Prostate gland (tissue), 2 donors: ENCODE results near the gene KLF13. TPM values are rescaled to one million over a fixed set of nuclear protein-coding genes. Genes with fewer than 3 reads are reported as not detected.

Source experiments
- DNase-seq: peaks from one replicate; pipeline ENCODE4 v3.0.0-alpha.2; 2019; ENCODE audit warnings: low spot score
- H3K27ac ChIP-seq, 2 donors: fragments of 200-600 bp; sonication (generic); 2 replicates each; pipeline ENCODE4 v1.5.1; 2017 to 2019
- H3K27me3 ChIP-seq: fragments of 200-600 bp; sonication (generic); replicated peaks from 2 replicates; pipeline ENCODE4 v1.5.1; 2019; ENCODE audit not compliant: insufficient read depth
- H3K36me3 ChIP-seq, 2 donors: fragments of 200-600 bp; sonication (generic); 1 replicate in 1 of 2; 2 replicates in 1 of 2; pipeline versions ENCODE4 v1.5.1 to v1.8.1; 2017 to 2019
- H3K4me1 ChIP-seq: fragments of 200-600 bp; sonication (generic); replicated peaks from 2 replicates; pipeline ENCODE4 v1.5.1; 2019
- H3K4me3 ChIP-seq, 2 donors: fragments of 200-600 bp; sonication (generic); 2 replicates each; pipeline ENCODE4 v1.5.1; 2017 to 2019
- H3K9me3 ChIP-seq: fragments of 200-600 bp; sonication (generic); 2 replicates; pipeline ENCODE4 v1.5.1; 2017
- CTCF ChIP-seq, 4 experiments: fragments of 200-600 bp in 2 of 4; fragments of 450-650 bp in 2 of 4; sonication (generic) in 2 of 4; IDR thresholded peaks; 1 replicate in 3 of 4; 2 replicates in 1 of 4; pipeline ENCODE4 v1.5.1; 2016 to 2019; ENCODE audit warnings: antibody characterized with exemption in 4 of 4, mild to moderate bottlenecking in 2 of 4, moderate library complexity in 2 of 4
- POLR2A ChIP-seq: fragments of 450-650 bp; IDR thresholded peaks from one replicate; pipeline ENCODE4 v1.6.1; 2016; ENCODE audit warnings: antibody characterized with exemption, mild to moderate bottlenecking
- POLR2AphosphoS5 ChIP-seq: sonication (generic); formaldehyde crosslinking; IDR thresholded peaks from one replicate; pipeline ENCODE4 v1.6.1; 2017; ENCODE audit warnings: antibody characterized with exemption
- WGBS: methylation state at CpG from one replicate; pipeline ENCODE4 v1.1.5; 2018; 5-methylcytosine and 5-hydroxymethylcytosine counted together
- intact Hi-C: fragments of 100-400 bp; cut with DNase I; formaldehyde crosslinking; loops from one replicate; pipeline ENCODE4 v1.14.2; 2022
- total RNA-seq, 2 donors: library from RNA; depleted of rRNA; stranded (reverse); fragments of >200 nt; gene quantifications; one replicate each; pipeline ENCODE4 v1.1.0, GENCODE V29; 2016

KLF13 gene
- total RNA-seq, 2 donors from 2014 or later, result 16.6 to 56.5 TPM

GRCh38 chr15:31366169-31366734 is 39.6 kb downstream of the KLF13 start:
- Histone ChIP-seq H3K27ac (peak overlapping the region; percentile 60 to 84), H3K27me3 (no peaks in the 10 kb centered on the region), H3K4me3 (peak overlapping the region; percentile 11 to 12), H3K9me3 (no peaks in the 10 kb centered on the region), H3K4me1 (peaks cover 5% of the 10 kb centered on the region), H3K36me3 (no peaks in the 10 kb centered on the region)
- intact Hi-C loops, result loop anchor here (2.0 to 10.0 kb wide), 5 partner anchors 27 to 151 kb away; partner anchors contain the start of gene KLF13
- no peak for TF ChIP-seq POLR2AphosphoS5
- peak in 1 of 4 experiments; percentile 22 for TF ChIP-seq CTCF (IDR thresholded peaks at IDR 0.05)
- TF ChIP-seq POLR2A, result no peak
- 45% methylated on average over 6 of the region's 7 CpGs for WGBS
- DNase-seq, result peak; percentile 26

GRCh38 chr15:31367021-31367729 is 40.5 kb downstream of the KLF13 start:
- 77% methylated on average over 11 of the region's 11 CpGs for WGBS
- H3K9me3 ChIP-seq, result no peaks in the 10 kb centered on the region
- no peaks in the 10 kb centered on the region for H3K27me3 ChIP-seq
- TF ChIP-seq POLR2A (no peak), POLR2AphosphoS5 (no peak), CTCF (IDR thresholded peaks at IDR 0.05) (no peak)
- DNase-seq, result no peak
- no peaks in the 10 kb centered on the region for H3K4me1 ChIP-seq
- H3K4me3 ChIP-seq, result no peak overlapping the region
- H3K36me3 ChIP-seq, result no peaks in the 10 kb centered on the region
- H3K27ac ChIP-seq, result peak overlapping the region; percentile 60 to 84
- intact Hi-C loops, result loop anchor here (2.0 to 10.0 kb wide), 5 partner anchors 26 to 152 kb away; partner anchors contain the start of gene KLF13

GRCh38 chr15:31367730-31368344 is 41.2 kb downstream of the KLF13 start:
- no peaks in the 10 kb centered on the region for H3K27me3 ChIP-seq
- DNase-seq, result no peak
- H3K36me3 ChIP-seq, result no peaks in the 10 kb centered on the region
- 66% methylated on average over 13 of the region's 13 CpGs for WGBS
- no peaks in the 10 kb centered on the region for H3K4me1 ChIP-seq
- no peaks in the 10 kb centered on the region for H3K9me3 ChIP-seq
- intact Hi-C loops, result loop anchor here (2.0 to 10.0 kb wide), 5 partner anchors 25 to 153 kb away; partner anchors contain the start of gene KLF13
- peak overlapping the region in 1 of 2 donors; percentile 84 for H3K27ac ChIP-seq
- H3K4me3 ChIP-seq, result no peak overlapping the region
- no peak for TF ChIP-seq CTCF (IDR thresholded peaks at IDR 0.05)
- no peak for TF ChIP-seq POLR2AphosphoS5

- intact Hi-C loops, result loop anchor here (5.0 to 10.0 kb wide), 3 partner anchors 42 to 155 kb away; partner anchors contain the start of gene KLF13
- Histone ChIP-seq H3K4me3 (no peak overlapping the region), H3K4me1 (no peaks in the 10 kb centered on the region), H3K27me3 (no peaks in the 10 kb centered on the region), H3K27ac (no peak overlapping the region), H3K36me3 (no peaks in the 10 kb centered on the region), H3K9me3 (no peaks in the 10 kb centered on the region)
- no peak for DNase-seq
- TF ChIP-seq POLR2AphosphoS5 (no peak), CTCF (IDR thresholded peaks at IDR 0.05) (no peak), POLR2A (no peak)
- 100% methylated on average over 1 of the region's 1 CpG for WGBS
Observed at GRCh38 chr15:31369727-31370126, 43.1 kb downstream of the KLF13 start.
